GM12864 (cell line): ENCODE data around the gene INHBB.

Experiments
- DNase-seq: peaks from one replicate; pipeline ENCODE4 v3.0.0-alpha.2; 2011; ENCODE audit warnings: low read depth
- H3K4me3 ChIP-seq: 2 replicates; pipeline ENCODE4 v1.5.1; 2011; ENCODE audit warnings: mild to moderate bottlenecking, low read depth, low read length, control low read depth
- TF ChIP-seq, protein P1 (sequence below): IDR thresholded peaks from 2 replicates; pipeline ENCODE4 v1.5.1; 2011; ENCODE audit warnings: low read depth, mild to moderate bottlenecking, moderate library complexity, low read length, control low read depth, inconsistent platforms; ENCODE audit errors: missing control alignments

Gene INHBB

DNA sequence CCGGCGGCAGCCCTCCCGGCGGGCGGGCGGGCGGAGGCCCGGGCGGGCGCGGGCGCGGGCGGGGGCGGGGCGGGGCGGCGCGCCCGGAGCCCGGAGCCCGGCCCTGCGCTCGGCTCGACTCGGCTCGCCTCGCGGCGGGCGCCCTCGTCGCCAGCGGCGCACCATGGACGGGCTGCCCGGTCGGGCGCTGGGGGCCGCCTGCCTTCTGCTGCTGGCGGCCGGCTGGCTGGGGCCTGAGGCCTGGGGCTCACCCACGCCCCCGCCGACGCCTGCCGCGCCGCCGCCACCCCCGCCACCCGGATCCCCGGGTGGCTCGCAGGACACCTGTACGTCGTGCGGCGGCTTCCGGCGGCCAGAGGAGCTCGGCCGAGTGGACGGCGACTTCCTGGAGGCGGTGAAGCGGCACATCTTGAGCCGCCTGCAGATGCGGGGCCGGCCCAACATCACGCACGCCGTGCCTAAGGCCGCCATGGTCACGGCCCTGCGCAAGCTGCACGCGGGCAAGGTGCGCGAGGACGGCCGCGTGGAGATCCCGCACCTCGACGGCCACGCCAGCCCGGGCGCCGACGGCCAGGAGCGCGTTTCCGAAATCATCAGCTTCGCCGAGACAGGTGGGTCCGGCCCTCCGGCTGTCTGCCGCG, at the start of gene INHBB:
Gene INHBB (plus strand): TSS at position 111 of the 641 bp plus-strand sequence. CDS start 53 bp downstream, at position 164.
- peak within 1 kb of the TSS; percentile 29; the same call in 1 of the 2 replicates for H3K4me3 ChIP-seq
- DNase-seq, result no peak

DNA sequence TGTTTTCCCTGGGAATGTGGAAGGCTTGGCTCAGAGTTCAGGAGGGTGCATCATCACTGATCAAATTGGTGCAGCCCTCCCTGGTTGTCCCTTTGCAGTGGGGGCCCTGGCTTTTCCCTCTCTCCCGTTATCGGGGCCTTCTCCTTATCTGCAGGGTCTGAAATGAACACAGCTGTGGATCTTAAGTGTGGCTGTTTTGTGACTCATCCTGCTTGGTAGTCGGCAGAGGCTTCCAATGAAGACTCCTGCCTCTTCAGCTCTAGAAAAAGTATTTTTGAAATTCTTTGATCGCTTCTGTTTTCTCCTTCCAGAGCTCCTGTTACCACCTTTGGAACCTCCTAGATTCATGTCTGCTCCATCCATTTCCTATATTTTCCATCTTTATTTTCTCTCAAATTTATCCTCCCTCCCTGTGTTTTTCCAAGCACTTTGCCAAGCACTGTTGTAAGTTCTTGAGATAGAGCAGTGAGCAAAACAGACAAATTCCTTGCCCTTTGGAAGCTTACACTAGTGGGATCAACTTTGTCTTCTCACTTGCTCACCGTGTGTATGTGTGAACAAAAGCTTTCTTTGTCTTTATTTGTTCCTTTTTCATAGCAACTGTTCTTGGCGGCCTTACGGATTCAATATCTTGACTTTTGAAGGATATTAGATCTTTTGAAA, 47.6 kb upstream of the INHBB start:
- TF ChIP-seq, protein P1, sequence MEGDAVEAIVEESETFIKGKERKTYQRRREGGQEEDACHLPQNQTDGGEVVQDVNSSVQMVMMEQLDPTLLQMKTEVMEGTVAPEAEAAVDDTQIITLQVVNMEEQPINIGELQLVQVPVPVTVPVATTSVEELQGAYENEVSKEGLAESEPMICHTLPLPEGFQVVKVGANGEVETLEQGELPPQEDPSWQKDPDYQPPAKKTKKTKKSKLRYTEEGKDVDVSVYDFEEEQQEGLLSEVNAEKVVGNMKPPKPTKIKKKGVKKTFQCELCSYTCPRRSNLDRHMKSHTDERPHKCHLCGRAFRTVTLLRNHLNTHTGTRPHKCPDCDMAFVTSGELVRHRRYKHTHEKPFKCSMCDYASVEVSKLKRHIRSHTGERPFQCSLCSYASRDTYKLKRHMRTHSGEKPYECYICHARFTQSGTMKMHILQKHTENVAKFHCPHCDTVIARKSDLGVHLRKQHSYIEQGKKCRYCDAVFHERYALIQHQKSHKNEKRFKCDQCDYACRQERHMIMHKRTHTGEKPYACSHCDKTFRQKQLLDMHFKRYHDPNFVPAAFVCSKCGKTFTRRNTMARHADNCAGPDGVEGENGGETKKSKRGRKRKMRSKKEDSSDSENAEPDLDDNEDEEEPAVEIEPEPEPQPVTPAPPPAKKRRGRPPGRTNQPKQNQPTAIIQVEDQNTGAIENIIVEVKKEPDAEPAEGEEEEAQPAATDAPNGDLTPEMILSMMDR, result no peak

More for the DNA sequence above, at the start of gene INHBB:
- TF ChIP-seq, protein P1, result no peak

DNA sequence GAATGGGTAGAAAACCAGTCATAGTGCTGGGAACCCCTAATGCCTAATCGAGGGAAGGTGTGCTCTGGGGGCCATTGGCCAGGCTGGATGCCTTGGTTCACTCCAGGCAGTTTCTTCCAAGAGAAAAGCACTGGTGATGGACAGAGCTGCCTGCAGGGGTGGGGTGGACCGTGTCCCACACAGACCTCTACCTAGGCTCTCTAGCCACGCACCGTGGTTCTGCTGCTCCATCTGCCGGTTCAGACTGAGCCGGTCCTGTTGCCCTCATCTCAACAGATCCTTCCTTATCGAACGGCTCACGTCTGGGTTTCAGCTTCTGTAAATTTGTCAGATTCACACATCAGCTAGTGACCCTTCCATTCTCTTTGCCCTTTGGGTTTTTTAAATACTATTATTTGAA, 46.9 kb upstream of the INHBB start:
- no peak overlapping the region for H3K4me3 ChIP-seq
- TF ChIP-seq, protein P1, result no peak
- DNase-seq, result no peak

More for the DNA sequence above, 47.6 kb upstream of the INHBB start:
- no peak overlapping the region for H3K4me3 ChIP-seq
- DNase-seq, result no peak

DNA sequence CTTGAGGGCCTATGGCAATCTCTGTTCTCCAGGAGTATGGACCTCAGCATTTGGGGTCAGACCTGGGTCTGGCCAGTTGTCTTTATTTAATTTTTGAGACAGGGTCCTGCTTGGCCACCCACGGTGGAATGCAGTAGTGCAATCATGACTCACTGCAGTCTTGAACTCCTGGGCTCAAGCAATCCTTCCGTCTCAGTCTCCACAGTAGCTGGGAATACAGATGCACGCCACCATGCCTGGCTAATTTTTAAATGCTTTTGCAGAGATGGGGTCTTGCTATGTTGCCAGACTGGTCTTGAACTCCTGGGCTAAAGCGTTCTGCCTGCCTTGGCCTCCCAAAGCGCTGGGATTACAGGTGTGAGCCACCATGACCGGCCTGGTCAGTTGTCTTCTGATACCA, 46.4 kb upstream of the INHBB start:
- DNase-seq, result no peak
- no peak overlapping the region for H3K4me3 ChIP-seq
- TF ChIP-seq, protein P1, result no peak

DNA sequence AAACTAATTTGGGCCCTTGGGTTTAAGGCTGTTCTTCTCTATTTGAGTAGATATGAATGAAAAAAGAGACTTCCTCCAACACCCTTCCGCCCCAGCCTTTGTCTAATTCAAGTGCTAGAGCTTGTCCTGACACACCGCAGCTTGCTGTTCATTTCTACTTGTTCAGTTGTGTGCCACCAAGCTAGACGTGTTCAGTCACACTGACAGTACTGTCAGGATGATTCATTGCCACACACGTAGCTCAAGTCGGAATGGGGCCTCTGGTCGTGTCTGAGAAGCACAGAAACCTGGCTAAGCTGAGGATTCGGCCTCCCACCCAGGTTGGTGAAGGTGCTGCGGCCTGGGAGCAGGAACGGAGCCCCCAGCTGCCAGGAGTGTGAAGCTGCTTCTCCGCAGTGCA, 45.6 kb upstream of the INHBB start:
- TF ChIP-seq, protein P1, result no peak
- no peak for DNase-seq
- H3K4me3 ChIP-seq, result no peak overlapping the region

DNA sequence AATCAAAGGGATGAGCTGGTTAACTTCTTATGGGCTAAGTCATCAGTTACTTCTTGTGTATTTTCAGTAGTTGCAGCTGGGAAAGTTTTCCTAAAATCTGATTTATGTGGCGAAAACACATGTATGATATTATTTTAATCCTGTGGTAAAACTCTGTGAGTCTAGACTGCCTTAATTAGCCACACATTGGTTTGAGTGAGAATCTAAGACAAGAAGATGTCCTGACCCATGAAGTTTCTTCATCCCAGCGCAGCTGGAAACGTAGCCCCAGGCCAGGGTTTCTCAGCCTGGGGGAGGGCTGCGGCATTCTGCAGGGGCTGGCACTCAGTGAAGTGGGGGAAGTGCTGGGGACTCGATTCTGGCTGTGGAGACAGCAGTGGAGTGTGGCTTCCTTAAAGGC, 44.7 kb upstream of the INHBB start:
- no peak overlapping the region for H3K4me3 ChIP-seq
- DNase-seq, result no peak
- TF ChIP-seq, protein P1, result no peak

DNA sequence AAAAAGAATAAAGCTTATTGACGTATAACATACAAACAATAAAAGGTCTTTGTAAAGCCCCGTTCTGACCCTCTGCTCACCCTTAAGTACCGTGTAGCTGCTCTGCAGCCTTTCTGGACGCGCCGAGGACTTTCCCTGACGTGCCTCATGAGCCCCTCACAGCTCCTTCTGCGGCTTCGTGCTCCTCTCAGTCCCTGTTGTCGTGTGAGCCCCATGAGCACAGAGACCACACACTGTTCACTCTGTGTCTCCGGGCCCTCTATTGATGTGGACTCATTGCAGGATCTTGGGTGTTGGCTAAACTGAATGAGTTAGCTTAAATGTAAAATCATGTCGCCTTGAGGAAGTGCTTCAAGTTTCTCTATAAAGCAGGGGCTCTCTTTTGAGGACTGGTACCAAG, 43.6 kb upstream of the INHBB start:
- no peak overlapping the region for H3K4me3 ChIP-seq
- TF ChIP-seq, protein P1, result no peak
- no peak for DNase-seq
